GM18526 (cell line): ENCODE data around the gene SLC15A1.

Experiments
- POLR2A ChIP-seq: IDR thresholded peaks from 3 replicates; pipeline ENCODE4 v1.6.1; 2011; ENCODE audit not compliant: insufficient read length; ENCODE audit errors: extremely low read depth

SLC15A1 gene

DNA sequence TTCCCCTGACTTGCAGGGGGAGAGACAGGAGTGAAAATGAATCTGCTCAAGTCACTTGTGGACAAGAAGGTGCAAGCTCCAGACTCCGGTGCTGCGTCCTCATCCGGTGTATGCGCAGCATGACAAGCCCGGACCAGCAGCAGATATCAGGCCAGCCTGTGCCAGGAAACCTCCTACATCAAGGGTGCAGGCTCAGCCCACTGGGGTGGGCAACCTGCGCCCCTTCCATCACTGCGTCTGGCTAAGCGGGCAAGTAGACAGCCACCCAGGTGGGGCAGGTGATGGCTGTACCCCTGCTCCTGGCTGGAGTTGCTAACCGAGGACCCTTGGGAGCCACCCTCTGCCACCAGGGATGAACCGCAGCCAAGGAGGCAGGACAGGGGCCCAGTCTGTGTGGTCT lies 32.9 kb upstream of the SLC15A1 start:
- no peak for TF ChIP-seq POLR2A

DNA sequence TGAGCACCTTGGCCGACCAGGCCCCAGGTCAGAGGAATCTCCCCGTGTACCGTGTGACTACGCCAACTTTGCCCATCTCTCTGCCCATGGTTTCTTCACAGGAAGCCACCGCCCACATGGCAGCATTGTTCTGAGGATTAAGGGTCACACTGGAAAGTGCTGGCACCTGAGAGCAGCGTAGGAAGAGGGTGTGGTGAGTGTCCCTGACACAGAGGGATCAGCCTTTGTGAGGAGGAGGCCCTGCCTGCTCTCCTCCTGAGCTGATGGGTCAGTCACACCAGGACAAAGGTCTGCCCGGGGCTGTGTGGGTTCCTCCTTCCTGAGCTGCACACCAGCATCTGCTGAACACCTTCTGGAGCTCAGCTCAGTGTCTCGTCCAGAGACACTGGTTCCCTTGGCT lies 32.2 kb upstream of the SLC15A1 start:
- no peak for TF ChIP-seq POLR2A

DNA sequence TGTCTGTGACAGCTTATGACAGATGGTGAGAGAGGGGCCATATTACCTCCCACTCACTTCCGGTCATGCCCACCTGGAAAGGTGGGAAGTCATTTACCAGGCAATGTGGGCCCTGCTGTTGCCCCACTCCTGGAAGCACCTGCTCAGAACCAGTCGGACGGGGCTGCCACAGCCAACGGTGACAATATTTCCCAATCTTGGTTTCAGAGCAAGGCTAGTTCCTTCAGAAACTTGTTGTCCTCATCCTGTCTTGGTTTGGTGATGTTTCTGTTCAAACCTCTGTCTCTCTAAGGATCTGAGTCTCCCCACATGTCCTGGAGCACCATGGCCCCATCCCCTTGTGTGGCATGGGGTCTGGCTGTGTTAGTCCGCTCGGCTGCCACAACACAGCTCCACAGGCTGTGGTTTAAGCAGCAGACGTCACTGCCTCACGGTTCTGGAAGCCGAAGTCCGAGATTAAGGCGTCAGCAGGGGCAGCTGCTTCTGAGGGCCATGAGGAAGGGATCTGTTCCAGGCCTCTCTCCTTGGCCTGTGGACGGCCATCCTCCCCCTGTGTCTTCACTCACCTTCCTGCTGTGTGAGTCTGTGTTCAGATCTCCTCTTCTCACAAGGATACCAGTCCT lies 31.5 kb upstream of the SLC15A1 start:
- no peak for TF ChIP-seq POLR2A

DNA sequence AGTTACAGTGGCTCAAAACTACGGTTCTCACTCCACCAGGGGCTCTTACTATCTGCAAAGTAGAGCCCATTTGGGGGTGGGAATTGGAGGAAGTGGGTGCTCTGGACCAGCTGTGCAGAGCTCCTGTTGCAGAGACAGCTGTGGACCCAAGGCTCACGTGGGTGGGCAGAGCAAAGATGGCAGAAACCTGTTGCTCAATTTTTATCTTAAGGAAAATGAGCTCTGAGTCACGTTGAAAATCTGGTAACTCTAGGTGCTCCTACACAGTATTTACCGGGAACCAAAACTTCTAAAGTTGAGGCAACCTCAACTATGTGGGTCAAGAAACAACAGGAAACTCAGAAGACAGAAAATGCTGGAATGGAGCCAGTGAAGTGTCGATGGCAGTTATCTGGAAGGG lies 30.2 kb upstream of the SLC15A1 start:
- TF ChIP-seq POLR2A = no peak

DNA sequence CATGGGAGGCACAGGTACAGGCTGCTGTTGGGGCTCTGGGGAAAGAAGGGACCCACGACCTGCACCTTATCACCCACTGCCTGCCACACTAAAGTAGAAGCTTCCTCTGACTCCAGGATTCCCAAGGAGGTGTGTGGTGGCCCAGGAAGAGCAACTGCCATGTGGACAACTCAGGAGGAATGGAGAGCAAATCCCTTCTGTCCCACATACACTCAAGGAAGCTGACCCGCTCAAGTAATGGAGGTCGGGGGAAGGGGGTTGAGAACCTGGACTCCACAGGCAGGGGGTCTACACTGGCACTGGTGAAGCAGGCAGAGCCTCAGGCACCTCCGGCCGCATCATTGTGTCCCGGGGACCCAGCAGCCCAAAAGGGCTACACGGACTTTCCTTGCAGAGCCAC lies 29.4 kb upstream of the SLC15A1 start:
- no peak for TF ChIP-seq POLR2A

DNA sequence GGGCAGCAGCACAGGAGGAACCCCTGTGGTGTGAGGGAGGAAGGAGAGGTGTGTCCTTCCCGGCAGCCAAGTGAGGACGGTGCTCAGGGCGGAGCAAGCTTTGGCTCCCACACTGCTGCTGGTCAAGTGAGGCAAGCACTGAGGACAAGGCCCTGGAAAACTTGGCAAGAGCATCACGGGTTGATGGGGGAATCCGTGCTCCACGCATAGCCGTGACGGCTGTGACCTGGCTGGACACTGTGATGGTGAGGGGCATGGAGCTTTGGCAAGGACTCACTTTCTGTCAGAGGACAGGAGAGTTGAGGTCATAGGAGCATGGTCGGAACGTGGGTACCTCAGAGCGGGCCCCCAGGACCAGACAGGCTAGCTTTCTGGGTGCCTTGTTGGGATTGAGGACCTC lies 29.0 kb upstream of the SLC15A1 start:
- no peak for TF ChIP-seq POLR2A

DNA sequence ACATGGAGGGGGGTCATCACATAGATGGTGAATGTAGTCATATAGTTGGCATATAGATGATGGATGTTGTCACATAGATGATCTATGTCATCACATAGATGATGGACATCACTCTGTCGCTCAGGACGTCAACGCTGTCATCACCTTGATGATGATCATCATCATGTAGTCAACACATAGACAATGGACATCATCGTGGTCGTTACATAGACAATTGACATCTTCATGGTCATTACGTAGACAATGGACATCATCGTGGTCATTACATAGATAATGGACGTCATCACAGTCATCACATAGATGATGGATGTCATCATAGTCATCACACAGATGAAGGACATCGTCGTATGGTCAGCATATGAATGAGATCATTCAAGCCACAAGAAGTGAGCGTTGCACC lies 28.6 kb upstream of the SLC15A1 start:
- no peak for TF ChIP-seq POLR2A

DNA sequence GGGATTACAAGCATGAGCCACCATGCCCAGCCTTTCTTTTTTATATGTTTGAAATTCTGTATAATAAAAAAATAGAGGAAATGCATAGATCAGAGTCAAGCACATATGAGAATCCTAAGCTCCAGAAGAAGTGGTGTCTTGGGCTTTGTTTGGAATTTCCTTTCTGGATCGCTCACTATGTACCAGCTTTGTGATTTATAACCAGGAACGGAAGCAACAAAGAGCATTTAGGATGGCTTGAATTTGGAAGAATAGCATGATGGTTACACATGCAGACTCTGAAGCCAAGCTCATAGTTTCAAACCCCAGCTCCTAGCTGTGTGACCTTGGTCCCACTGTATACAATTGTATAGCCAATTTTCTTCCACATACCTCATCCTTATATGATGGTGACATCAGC lies 28.0 kb upstream of the SLC15A1 start:
- TF ChIP-seq POLR2A = no peak

DNA sequence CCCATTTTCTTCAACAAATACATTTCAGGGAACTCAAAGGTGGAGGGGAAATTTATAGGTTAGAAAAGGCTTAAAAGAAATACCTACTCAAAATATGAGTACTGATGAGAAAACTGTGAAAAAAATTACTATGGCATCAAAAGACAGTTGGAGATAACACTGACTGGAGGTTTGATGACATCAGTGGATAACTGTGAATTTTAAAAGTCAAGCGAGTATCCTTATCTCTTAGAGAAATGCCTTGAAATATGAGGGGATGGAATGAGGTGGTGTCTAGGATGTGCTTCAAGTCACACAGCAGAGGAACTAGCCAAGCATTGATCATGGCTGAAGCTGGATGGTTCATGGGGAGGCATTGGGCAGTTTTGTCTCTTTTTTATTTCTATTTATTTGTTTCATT lies 27.2 kb upstream of the SLC15A1 start:
- TF ChIP-seq POLR2A = no peak

DNA sequence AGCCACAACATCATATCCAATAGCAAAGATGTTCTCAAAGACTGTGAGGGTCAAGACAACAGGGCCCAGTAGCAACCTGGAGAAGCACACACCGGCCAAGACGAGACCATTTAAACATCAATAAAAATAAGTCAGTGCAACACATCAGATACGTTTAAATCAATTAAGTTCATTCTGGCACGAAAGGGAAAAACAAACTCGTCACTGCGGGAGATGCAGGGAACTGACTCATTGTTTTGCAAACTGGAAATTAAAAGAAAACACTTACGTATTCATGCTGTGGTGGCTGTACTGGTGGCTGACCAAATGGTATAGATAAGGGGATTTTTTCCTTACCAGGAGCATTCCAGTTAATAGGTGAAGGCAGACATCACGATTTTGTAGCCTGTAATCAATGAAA lies 26.3 kb upstream of the SLC15A1 start:
- no peak for TF ChIP-seq POLR2A

DNA sequence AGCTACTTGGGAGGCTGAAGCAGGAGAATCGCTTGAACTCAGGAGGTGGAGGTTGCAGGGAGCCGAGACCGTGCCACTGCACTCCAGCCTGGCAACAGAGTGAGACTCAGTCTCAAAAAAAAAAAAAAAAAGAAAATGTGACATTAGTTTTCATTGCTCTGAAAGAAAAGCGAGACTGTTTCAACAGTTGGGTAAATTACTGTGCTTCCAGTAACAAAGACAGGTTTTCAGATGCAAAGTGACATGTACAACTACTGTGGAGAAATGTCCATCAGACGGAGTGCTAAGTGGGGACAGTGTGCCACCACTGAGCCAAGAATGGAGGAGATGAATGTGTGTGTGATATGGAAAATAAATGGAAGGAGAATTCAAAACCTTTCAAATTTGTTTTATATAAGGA lies 24.2 kb upstream of the SLC15A1 start:
- no peak for TF ChIP-seq POLR2A

DNA sequence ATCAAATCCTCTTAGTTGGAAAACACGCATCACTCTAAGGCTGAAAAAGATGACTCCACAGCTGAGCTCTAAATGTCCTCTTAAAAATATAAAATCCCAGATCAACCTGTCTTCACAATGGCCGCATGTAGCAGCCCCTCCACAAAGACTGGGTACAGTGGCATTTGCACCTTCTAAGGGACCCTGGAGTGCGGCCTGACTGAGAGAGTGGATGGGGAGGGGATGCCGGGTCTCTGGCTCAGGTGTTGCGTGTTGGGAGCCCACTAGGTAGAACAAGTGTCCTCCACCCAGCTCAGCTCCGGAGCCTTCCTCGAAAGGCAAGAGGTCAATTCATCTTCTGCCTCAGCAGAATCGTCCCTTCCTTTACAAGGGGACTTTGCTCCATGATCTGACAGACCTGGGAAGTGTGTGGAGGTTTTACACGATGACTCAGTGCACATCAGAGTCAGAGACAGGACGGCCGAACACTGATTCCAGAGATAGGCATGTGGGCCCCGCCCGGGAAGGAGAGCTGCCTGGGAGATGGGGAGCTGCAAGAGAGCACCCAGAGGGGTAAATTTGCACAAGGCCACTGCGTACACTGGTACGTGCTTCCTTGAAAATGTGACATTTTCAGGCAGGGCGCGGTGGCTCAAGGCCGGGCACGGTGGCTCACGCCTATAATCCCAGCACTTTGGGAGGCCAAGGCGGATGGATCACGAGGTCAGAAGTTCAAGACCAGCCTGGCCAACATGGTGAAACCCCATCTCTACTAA lies 23.5 kb upstream of the SLC15A1 start:
- TF ChIP-seq POLR2A = no peak

DNA sequence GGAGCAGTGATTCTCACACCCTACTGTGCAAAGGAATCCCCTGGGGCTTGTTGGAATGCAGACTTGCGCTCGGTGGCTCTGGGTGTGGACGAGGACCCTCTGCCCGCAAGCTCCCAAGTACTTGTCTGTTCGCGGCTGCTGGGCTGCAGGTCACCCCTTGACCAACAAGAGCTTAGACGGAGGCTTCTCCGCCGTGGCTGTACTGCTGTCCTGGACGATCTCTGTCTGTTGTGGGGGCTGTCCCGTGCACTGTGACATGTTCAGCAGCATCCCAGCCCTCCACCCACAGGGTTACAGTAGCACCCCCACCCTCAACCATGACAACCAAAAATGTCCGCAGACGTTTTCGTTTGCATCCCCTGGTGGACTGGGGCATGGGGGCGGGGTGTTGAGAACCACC lies 22.9 kb upstream of the SLC15A1 start:
- no peak for TF ChIP-seq POLR2A

DNA sequence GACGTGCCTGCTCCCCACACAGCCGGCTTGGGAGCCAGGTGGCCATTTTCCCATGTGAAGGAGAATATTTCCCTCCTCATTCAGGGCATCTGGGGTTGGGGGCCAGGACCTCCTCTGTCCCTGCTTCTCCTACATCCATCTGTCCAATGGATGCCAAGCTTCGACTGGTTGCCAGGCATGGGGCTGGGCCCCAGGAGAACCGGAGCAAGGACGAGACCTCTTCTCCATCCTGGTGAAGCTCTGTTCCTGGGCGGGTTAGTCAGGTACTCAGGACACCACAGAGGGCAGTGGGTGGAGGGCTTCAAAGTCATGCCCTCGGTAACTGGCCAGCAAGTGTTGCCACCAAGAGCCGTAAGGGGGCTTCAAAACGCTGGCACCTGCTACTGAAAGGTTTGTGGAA lies 22.3 kb upstream of the SLC15A1 start:
- TF ChIP-seq POLR2A = no peak

DNA sequence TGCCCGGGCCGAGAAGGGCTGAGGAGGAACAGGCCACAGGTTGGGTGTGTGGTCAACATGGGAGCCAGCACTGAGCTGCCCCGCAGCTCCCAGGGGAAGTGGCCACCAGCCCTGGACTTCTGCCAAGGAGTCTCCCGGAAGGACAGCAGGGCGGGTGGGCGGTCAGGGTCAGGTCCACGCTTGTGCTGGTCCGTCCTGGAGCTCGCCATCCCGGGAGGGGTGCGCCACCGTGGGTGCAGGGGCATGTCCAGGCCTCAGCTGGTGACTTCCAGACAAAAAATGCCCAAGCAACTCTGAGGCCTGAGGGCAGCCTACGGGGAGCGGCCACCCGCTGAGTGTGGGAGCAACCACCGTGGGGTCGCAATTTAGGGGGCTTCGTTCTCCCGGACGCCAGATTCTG lies 21.4 kb upstream of the SLC15A1 start:
- TF ChIP-seq POLR2A = no peak

DNA sequence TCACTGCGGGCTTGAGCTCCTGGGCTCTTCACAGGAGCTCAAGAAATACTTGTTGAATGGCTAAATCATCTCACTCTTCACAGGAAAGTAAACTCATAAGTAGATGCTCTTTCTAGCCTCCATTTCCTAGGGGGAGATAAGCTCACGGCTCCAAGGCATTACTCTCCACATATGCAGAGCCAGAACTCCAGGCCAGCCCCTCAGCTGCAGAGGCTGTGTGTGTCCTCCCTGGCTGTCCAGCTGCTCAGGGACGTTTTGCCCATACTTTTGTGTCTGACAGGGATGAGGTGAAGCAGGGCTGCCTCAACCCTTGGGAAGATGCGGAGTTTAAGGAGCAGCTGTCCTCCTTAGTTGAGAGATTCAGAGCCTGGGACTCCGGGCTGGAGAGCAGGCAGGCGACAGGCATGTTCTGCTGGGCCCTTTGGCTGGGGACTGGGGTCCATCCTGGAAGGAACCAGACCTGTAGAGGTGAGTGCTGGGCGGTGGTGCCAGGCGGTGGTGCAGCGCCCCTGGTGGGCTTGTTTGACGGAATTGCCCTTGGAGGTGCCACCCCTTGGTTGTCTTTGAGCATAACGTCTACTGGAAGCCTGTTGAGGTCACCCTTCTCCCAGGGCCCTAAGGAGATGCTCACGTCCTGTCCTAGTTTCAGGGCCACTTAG lies 20.5 kb upstream of the SLC15A1 start:
- TF ChIP-seq POLR2A = no peak
